Measurements from ENCODE around the gene C4BPA.

Gene C4BPA

GRCh38 chr1:207124389-207124788 is 20.4 kb downstream of the C4BPA start:
- DNase-seq (ENCODE audit: low spot score) = no peak

DNA sequence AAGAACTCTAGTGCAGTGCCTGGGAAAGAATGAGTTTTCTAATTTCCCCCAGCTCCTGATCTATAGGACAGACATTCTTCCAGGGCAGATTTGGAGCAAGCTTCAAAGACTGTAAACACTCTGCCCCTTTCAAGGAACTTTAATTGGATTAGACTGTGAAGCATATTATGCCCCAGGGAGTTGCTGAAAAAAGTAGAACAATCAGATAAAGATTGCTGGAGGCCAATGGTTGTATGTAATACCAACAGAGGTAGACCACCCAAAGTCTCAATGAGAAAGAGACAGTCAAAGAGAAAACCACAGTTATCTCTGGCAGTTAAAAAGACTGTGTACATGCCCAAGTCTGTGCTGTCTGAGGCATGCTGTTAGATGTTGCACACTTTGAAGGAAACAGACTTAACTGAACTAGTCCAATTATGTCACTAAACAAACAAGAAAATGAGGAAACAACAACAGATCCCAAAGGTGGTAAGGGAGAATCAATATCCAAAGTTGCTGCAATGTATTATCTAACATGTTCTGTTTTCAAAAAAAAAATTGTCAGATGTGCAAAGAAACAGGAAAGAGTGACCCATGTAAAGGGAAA is 24.4 kb downstream of the C4BPA start:
- DNase-seq (ENCODE audit: low spot score) = no peak

- no peak for DNase-seq (ENCODE audit: low spot score)
These were observed 25.0 kb downstream of the C4BPA start for GRCh38 chr1:207129053-207129452.

GRCh38 chr1:207130252-207131036 is 26.4 kb downstream of the C4BPA start:
- DNase-seq (ENCODE audit: low spot score) = no peak

DNA sequence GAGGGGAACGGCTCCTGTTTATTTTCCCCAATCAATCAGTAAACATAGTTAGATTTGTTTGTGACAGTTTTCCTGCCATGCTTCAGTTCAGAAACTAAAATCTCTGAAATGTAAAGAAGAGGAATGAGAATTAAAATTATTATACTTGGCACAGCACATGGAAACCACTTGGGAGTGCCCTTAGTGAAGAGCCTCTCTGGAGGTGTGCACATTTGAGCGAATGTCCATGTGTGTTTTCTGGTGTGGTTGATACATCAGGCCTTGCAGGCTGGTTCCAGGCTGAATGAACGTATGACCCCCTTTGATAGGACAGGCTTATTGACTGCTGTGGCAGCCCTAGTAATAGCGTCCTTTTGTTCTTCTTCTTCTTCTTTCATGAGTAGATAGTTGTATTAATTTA is 27.1 kb downstream of the C4BPA start:
- DNase-seq (ENCODE audit: low spot score) = no peak

DNA sequence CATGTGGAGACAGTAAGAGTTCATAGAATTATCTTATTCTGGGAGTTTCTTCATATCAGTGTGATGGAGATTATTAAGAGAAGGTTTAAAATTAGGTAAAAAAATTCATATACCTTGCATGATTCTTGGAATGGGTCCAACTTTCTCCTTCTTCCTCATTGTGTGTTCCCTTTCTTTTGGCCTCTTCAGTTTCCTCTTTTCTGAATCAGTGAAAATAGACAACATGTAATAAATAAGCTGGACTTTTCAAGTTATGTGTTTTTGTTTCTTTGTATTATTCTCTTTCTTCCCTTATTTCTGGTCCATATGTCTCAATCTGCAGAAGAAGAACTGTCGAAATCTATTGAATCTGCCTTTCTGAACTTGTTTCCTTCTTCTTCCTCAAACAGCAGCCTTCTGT is 30.5 kb downstream of the C4BPA start:
- DNase-seq (ENCODE audit: low spot score) = no peak

- no peak for DNase-seq (ENCODE audit: low spot score)
These were observed 35.6 kb downstream of the C4BPA start for GRCh38 chr1:207139616-207140015.

DNA sequence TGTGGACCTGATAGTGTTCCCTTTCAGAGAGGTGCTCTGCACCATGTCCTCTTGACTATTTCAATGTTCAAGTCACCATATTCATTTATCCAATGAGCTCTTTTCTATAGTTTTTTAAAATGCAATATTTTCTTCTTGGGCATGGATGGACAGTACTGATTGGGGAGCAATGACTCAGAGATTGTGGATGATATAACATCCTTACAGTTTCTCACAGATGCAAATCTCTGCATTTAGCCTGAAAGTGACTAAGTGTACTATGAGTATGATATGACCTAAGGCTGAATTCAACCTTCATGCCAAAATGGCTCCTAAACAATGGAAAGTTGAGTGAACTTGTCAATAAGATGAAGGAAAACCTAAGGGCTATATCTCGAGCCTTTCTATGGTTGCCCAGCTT is 36.5 kb downstream of the C4BPA start:
- DNase-seq (ENCODE audit: low spot score) = no peak

DNA sequence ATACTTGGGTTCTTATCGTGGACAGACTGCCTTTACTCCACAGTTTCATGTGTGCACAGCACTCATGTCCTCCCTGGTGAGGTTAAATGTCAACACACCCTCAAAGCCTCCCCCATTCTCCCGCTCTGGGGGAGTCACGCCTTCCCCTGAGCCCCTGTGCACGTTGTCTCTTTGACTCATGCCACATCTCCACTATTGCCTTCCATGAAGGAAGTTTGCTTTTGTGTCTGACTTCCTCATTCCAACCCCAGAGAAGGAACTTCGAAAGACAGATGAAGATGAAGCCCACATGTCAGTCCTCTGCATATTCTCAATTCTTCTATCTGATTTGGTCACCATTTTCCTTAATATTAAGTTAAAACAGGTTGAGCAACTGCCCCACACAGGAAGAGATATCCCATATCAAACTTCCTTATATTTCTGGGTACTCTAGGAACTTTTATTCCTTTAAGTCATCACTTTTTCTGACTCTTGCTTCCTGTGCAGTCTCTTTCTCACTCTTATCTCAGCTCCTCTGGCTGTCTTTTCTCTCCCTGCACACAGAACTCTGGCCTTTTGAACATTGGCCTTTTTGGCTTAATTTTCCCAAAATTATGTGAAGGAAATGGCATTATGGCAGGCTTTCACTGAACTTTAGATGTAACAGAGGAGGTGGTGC is 41.5 kb downstream of the C4BPA start:
- DNase-seq (ENCODE audit: low spot score) = no peak

DNA sequence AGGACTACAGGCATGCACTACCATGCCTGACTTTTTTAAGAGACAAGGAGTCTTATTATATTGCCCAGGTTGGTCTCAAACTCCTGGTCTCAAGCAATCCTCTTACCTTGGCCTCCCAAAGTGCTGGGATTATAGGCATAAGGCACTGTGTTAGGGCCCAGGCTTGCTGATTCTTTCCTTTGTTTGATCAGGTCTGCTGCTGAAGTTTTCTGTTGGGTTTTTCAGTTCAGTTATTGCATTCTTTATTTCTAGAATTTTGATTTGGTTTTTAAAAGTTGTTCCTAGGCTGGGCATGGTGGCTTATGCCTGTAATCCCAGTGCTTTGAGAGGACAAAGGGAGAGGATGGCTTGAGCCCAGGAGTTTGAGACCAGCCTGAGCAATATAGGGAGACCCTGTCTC is 47.9 kb downstream of the C4BPA start:
- no peak for DNase-seq (ENCODE audit: low spot score)

- DNase-seq (ENCODE audit: low spot score) = no peak
These were observed 48.9 kb downstream of the C4BPA start for GRCh38 chr1:207152792-207153468.

- DNase-seq (ENCODE audit: low spot score) = no peak
These were observed 51.0 kb downstream of the C4BPA start for GRCh38 chr1:207155028-207155427.

DNA sequence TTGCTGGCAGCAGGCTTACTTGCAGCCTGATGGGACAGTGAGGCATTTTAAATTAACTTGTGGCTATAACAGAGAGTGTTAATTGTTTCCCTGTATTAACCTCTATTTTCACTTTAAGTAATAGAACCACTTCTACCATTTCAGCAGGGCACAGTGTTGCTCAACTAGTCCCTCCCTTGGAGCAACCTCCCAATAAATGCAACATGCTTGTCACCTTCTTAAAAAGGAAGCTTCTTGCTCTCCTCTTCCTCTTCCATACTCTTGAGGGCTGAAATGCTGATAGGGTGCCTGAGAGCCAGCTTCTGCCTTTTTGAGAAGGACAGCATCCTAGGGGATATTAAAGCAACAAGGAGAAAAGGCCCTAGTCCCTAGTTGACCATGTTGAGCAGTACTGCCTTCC is 52.1 kb downstream of the C4BPA start:
- no peak for DNase-seq (ENCODE audit: low spot score)

DNA sequence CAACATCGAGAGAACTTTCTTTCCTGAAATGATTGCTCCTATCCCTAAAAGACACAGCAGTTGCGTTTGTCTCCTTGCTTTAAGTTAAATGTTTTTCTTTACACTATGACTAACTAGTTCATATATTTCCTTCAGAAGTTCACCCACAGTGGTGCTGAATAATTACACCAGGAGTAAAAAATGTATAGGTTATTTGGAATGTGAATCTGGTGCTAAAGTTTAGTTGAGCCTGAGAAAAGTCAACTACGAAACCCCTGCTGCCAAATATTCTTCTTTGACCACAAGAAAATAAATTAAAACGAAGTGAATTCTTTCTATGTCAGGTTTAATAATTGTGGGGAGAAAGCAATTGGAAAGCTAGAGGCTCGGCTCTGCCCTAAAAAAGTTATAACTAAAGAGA is 52.8 kb downstream of the C4BPA start:
- DNase-seq (ENCODE audit: low spot score) = no peak

DNA sequence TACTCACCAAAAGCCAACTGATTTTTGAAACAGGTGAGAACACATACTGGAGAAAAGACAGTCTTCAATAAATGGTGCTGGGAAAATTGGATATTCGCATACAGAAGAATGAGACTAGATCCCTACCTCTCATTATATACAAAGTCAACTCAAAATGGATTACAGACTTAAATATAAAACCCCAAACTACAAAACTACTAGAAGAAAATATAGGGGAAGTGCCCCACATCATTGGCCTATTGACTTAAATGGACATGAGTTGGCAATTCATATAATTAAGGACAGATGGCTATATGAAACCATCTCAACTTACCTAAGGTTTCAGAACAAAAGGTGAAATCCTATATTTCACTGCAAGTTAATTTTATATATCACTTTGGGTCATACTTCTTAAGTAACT is 60.1 kb downstream of the C4BPA start:
- no peak for DNase-seq (ENCODE audit: low spot score)

DNA sequence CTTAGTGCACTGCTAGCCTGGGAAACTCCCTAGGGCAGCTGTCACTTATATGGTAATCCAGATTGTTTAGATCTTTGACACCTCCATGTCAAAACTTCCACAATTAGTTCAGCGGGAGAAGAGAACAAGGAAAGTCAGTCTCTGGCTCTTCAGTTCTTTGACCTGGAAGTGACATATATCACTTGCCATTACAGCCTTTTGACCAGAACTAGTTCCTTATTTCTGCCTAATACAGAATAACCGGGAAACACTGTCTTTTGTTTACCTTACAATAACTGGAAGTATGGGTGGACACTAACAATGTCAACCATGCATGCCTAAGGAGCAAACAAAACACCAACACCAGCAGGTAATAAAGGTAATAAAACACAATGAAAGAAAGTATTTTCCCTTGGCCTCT is 68.3 kb downstream of the C4BPA start:
- DNase-seq (ENCODE audit: low spot score) = no peak

GRCh38 chr1:207172885-207173284 is 68.9 kb downstream of the C4BPA start:
- DNase-seq (ENCODE audit: low spot score) = no peak

- DNase-seq (ENCODE audit: low spot score) = no peak
These were observed 69.4 kb downstream of the C4BPA start for GRCh38 chr1:207173396-207173795.

DNA sequence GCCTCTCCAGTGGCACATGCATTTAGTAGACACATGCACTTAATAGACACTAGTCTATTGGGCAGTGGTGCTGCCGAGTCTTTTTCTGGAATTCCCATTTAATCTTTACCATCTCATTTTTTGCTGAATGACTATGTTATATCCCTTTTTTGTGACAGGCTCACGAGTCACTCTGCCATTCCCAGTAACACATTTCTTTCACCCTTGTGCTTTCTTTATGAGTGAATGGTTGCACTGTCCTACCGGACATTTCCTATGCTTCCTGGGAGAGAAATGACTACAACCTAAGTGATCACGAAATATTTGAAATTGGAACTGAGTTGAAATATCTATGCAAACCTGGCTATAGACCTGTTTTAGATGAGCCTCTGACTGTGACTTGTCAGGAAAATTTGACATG is 70.9 kb downstream of the C4BPA start:
- no peak for DNase-seq (ENCODE audit: low spot score)

DNA sequence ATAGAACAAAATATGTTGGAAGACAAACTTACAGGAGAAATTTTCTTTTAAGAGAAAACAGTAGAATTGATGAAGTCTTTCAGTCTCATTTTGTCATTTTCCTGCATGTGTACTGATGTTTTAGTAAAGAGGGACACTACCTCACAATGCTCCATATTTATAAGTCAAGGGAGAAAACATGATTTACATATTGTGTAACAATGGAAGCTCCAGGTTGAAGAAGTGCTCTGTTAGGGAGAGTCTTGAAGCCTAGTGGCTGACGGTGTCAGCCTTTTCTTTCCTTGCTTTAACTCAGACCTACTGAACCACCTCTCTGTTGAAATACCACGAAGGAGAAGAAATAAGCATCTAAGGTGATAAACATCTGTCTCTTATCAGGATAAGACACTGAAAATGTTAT is 75.0 kb downstream of the C4BPA start:
- DNase-seq (ENCODE audit: low spot score) = no peak

- DNase-seq (ENCODE audit: low spot score) = no peak
These were observed 77.8 kb downstream of the C4BPA start for GRCh38 chr1:207181847-207182246.

DNA sequence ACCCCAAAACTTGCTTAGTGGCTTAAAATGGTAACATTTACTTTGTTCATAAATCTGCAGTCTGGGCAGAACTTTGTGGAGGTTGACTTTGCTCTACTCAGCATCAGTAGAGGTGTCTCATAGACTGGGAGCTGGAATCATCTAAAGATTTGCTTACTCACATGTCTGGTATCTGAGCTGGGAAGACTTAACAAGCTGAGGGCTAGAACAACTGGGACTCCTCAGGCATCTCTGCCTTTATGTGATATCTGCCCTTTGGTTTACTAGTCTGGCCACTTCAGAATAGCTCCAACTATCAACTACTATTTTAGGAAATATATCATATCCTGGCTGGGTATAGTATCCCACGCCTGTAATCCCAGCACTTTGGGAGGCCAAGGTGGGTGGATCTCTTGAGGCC is 82.5 kb downstream of the C4BPA start:
- DNase-seq (ENCODE audit: low spot score) = no peak

DNA sequence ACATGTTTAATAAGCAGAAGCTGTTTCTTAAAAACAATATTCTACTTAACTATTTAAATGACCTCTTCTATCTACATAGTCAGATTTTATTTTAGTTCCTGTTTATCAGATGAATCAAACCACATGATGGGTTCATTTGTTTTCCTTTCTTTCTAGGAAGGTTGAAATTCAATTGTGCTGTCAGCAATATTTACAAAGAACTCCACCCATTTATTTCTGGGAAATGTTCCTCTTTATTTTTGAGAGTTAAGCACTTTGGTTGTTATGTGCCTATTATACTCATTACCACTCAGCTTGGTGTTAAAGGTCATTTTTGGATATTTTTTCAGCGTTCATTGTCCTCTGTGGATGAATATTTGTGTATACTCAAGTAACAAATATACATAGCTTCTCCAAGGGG is 84.9 kb downstream of the C4BPA start:
- no peak for DNase-seq (ENCODE audit: low spot score)

Data from AG20443 (cell line).